GM18951 (cell line): ENCODE measurements around the gene HTR3B.
"Not testable (repeated sequence)": the region's sequence is repeated elsewhere in the genome, so short reads cannot be mapped to it uniquely, and the experiment has no call there.

ENCODE experiments used
- POLR2A ChIP-seq: IDR thresholded peaks from 4 replicates; pipeline ENCODE4 v1.6.1; 2011; ENCODE audit warnings: mild to moderate bottlenecking; ENCODE audit not compliant: insufficient read length, insufficient read depth; ENCODE audit errors: extremely low read depth
- in situ Hi-C: fragments of 300-500 bp; cut with MboI; formaldehyde crosslinking; loops from one replicate; pipeline ENCODE4 v1.12.0; 2022; ENCODE audit warnings: low sequenced_read_pairs, mixed read lengths, inconsistent platforms; ENCODE audit not compliant: unreplicated experiment

The HTR3B gene

DNA sequence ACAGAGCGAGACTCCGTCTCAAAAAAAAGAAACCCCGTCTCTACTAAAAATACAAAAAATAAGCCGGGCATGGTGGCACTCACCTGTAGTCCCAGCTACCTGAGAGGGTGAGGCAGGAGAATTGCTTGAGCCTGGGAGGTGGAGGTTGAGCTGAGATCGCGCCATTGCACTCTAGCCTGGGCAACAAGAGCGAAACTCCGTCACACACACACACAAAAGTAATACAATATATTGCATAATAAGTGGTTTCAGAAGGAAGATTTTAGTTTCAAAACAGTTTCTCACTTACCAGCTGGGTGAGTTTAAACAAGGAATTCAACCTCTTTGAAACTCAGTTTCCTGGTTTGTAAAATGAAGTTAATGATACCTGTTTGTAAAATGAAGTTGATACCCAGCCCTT lies 37.7 kb downstream of the HTR3B start:
- in situ Hi-C loops = no loop called here
- TF ChIP-seq POLR2A = no peak

DNA sequence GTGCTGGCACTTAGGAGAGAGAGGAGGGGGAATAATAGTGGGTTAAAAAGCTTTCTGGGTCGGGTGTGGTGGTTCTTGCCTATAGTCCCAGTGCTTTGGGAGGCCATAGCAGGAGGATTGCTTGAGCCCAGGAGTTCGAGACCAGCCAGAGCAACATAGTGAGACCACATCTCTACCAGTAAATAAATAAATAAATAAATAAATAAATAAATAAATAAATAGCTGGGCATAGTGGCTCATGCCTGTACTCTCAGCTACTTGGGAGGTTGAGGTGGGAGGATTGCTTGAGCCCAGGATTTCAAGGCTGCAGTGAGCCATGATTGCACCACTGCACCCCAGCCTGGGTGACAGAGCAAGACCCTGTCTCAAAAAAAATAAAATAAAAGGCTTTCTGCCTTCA lies 41.6 kb downstream of the HTR3B start:
- in situ Hi-C loops = not testable (repeated sequence)

DNA sequence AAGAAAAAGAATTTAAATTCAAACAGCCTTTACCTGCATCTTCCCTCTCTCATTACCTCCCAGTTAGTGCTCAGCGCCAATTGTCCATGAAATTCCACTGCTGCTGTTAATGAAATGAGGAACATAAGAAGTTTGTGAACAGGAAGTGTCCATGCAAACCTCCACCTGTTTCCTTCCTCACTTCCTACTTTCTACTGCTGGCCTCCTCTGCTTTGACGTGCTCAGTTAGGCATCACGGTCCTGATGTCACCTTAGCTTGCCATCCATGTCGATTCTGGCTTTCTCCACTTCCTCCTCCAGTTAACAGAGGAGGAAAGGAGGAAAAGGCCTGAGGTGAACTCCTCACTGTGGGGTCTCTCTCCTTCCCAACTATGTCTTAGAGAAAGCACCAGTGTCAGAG lies 43.4 kb downstream of the HTR3B start:
- in situ Hi-C loops = no loop called here
- no peak for TF ChIP-seq POLR2A

DNA sequence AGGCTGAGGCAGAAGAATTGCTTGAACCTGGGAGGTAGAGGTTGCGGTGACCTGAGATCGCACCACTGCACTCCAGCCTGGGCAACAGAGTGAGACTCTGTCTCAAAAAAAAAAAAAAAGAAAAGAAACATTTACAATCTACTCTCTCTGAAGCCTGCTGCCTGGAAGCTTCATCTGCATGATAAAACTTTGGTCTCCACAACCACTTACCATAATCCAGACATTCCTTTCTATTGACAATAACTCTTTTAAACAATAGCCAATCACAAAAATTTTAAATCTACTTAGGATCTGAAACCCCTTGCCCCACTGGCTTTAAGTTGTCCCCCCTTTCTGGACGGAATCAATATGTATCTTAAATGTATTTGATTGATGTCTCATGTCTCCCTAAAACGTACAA lies 45.3 kb downstream of the HTR3B start:
- in situ Hi-C loops = no loop called here

DNA sequence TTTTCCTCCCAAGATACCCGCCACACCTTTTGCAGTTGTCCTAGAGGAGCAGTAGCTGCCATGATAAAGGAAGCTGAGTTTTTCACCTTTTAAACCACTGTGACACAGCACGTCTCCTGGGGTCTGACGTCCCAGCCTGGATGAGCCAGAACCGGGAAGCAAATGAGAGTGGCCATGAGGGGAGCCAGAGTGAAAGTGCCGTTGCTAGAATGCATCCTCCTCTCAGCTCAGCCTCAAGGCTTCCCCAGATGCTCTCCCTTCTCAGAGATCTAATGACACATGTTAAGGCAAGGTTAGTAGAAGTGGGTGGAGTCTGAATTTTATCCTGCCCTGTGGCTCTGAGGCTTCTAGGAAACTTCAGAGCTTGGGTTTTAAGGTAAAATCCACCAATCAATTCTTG lies 46.9 kb downstream of the HTR3B start:
- no peak for TF ChIP-seq POLR2A
- in situ Hi-C loops = no loop called here

More for the DNA sequence above, 45.3 kb downstream of the HTR3B start:
- no peak for TF ChIP-seq POLR2A

DNA sequence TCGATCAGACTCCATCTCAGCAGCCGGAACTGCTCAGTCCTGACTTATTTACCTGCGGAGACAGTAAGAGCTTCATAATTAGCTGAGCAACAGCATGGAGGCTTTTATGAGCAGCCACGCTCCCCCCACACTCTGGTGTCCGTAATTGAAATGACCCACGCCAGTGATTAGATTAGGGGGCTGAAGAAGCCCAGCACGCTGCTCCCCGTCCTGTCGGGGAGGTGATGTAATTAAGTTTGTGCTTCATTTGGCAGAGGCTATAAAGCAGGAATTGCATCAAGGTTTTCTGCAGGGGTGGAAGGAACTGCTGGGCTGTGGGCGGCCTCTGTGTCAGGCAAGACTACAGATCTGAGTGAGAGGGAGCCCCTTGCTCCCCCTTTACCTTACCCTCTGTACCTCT lies 47.5 kb downstream of the HTR3B start:
- no peak for TF ChIP-seq POLR2A
- in situ Hi-C loops = no loop called here

DNA sequence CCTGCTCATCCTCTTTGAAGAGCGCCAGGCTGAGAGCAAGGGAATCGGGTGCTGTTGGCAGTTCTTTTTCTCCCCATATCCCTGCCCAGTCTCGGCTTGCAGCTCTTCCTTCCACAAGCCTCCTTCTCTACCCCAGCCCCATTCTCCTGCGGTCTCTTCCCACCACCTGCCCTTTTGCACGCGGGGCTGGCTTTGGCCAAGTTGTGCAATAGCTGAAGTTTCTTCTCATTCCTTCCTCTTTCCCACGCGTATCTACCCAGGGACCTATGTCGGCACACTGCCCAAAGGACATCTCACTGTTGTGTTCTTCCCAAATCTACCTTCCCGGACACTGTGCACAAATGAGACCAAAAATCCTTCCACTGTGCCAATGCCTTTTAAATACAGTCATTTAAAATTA lies 48.0 kb downstream of the HTR3B start:
- TF ChIP-seq POLR2A = no peak
- in situ Hi-C loops = no loop called here

DNA sequence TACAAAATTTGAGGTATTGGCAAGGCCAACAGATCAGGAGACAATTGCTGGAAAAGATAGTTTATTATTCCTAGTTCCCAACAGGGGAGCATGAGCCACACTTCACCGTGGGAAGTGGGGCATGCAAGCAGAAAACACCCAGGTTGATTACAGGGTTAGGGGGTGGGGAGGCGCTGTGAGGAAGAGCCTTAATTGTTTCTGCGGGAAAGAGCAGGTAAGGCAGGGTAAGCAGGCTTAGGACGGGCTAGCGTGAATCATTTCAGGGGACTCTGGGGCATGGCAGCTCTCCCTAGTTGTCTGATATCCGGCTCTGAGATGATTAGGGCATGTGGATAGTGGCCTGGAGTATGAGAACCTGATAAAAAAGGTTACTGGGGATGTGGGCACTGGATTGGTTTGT lies 49.6 kb downstream of the HTR3B start:
- in situ Hi-C loops = no loop called here
- no peak for TF ChIP-seq POLR2A

DNA sequence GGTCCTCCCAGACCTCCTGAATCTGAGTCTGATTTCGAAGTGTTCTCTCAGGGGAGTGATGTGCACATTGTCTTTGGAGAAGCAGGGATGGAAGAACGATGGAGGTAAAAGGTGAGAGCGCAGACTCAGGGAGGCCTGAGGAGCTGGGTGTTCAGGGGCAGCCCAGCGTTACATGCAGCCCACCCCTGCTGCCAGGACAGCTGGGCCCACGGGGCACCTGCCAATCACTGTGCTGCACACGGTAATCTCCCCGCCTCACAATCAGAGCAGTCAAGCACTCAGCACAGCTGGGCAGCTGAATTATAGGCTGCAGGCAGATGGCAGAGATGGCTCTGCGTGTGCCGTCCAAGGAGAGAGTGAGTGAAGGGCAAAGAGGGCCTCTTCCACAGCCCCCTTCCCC lies 52.4 kb downstream of the HTR3B start:
- in situ Hi-C loops = no loop called here
- no peak for TF ChIP-seq POLR2A

DNA sequence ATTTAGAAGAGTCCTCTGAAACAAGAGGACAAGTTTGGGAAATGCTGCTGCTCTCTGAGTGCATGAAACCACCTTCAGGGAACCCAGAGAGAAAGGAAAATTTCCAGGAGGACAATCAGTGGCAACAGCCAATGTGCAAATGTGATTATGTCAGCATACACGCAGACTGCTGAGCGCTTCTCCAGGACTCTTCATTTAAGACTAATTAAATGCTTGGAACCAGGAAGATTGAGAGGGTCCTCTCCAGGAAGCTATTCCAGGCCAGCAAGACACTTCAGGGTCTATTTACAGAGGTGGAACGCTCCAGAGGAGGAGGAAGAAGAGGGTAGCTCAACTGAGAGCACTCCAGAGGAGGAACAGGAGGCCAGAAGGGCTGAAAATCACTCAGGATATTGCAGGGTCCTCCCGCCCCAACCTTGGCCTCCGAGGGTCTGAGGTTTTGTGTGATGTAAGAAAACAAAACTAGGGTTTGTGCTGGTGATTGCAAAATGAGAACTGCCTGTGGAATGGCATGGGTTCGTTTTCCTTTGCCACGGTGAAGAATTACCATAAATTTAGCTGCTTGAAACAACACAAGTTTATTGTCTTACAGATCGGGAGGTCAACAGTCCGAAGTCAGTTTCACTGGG lies 56.2 kb downstream of the HTR3B start:
- no peak for TF ChIP-seq POLR2A
- in situ Hi-C loops = no loop called here

DNA sequence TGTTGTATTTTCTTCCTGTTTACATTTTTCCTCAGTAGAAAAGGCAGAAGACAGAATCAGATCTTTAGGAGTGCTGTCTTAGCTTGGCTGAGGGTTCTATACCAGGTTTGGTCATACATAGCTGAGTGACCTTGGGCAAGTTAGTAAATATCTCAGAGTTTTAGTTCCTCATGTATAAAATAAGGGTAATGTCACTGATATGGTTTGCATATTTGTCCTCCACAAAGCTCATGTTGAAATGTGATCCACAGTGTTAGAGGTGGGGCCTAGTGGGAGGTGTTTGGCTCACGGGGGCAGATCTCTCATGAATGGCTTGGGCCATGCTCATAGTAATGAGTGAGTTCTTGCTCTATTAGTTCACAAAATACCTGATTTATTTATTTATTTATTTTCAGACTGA lies 62.8 kb downstream of the HTR3B start:
- no peak for TF ChIP-seq POLR2A
- in situ Hi-C loops = no loop called here

DNA sequence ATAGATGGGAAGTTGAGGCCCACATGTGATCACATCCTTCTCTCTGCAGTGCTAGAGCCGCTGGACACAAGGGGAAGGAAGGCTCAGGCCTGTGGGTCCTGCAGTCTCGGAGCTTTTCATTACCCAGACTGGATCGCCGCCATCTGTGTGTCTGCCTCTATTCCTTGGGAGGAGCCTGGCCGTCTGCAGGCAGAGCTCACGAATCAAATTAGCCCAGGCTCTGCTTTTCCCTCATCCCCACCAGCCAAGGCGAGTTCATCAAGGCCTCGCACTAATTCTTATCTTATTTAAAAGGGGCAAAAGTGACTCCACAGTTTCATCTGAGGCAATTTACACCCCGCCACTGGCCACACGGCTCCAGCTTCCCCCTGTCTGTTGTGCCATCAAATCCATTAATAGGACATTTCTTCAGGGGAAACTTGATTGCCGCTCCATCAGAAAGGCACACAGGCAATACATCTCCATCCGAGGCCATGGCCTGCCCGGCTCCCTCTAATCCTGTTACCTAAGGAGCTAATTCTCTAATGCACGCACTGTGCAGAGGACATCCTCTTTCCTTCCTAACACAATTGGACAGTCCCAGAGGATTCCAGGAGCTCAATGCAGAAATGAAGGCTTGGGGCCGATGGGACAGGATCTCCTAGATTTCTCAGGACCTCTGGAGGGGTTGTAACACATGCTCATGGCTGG lies 67.1 kb downstream of the HTR3B start:
- in situ Hi-C loops = no loop called here

DNA sequence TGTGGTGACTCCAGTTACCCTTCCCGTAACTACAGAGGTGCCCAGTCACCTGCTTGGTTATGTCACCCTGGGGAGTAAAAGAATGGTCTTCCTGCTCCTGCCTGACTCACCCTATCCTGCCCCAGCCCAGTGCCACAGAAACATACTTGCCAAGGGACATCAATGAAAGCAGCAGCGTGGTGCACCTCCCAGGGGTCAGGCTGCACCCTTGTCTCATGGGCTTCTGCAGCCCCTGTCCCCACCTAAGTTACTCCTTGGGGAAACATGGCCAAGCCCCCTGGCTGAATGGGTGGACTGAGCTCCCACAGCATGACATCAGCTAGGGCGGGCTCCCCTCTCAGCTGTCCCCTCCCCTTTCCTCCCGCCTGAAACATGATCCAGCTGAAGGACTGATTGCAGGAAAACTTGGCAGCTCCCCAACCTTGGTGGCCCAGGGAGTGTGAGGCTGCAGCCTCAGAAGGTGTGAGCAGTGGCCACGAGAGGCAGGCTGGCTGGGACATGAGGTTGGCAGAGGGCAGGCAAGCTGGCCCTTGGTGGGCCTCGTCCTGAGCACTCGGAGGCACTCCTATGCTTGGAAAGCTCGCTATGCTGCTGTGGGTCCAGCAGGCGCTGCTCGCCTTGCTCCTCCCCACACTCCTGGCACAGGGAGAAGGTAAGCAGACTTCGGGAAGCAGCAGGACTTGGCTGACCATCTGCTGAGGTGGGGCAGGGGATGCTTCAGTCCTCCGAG lies 70.3 kb downstream of the HTR3B start, which contains the start of gene HTR3A:
Gene HTR3A (plus strand): TSS at position 368 of the 730 bp plus-strand sequence. CDS start 218 bp downstream, at position 586.
- no peak for TF ChIP-seq POLR2A
- in situ Hi-C loops = no loop called here

More for the DNA sequence above, 67.1 kb downstream of the HTR3B start:
- no peak for TF ChIP-seq POLR2A

DNA sequence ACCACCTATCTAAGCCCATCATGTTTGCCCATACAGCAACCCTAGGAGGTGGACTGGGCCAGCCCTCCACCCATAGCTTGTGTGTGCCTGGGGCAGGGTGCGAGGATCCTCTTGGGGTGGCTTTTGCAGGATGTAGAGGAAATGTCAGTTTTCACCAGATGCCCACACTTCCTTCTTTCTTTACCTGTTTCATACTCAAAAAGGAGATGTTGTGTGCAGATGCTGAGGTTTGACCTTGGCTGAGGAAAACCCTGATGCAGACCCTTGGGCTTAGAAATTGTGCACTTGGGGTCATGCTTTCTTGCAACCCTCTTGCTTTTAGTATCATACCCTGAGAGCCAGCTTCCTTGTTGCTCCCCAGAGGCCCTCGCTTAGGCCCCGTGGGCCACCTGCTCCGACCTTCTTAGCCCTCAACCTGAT lies 72.5 kb downstream of the HTR3B start:
- no peak for TF ChIP-seq POLR2A
- in situ Hi-C loops = no loop called here
